SK-N-MC (cell line): ENCODE data around the gene OR2C1.

ENCODE experiments used
- EZH2 ChIP-seq: fragments of 200-600 bp; sonication (generic); IDR thresholded peaks from one replicate; pipeline ENCODE4 v1.6.1; 2017; ENCODE audit warnings: antibody characterized with exemption
- POLR2AphosphoS5 ChIP-seq: IDR thresholded peaks from 2 replicates; pipeline ENCODE4 v1.6.1; 2012; ENCODE audit warnings: mild to moderate bottlenecking, low read depth, low read length, borderline replicate concordance

DNA sequence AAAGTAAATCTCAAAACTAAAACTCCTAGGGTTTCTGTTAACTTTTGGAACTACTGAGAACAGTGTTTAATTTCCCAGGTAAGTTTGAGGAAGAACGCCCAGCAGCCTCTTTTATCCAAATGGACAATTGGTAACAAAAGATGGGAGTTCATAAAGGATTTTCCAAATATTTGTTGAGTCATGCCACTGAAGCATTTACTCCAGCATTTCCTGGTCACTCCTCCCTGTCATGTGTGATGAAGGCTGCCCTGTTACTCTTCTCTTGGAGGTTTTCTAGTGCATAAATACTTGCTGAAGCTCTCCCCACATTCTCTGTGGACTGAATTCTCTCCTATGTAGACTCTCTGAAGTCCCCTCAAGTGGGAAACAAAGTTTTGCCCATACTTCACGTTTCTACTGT, 33.9 kb upstream of the OR2C1 start:
- TF ChIP-seq POLR2AphosphoS5 (no peak), EZH2 (no peak)
